H9 (cell line): Measurements from ENCODE around the gene VSTM4. TPM values are rescaled to one million over a fixed set of nuclear protein-coding genes. Genes with fewer than 3 reads are reported as not detected.

Experiments
- DNase-seq: peaks from one replicate; pipeline ENCODE4 v3.0.0-alpha.2; 2017
- H2AFZ ChIP-seq: one replicate; pipeline ENCODE4 v1.6.1; 2013; ENCODE audit warnings: mild to moderate bottlenecking, low read length, control low read depth, moderate library complexity
- H2AK5ac ChIP-seq: 2 replicates; pipeline ENCODE4 v1.6.1; 2013; ENCODE audit warnings: low read length, control low read depth, mixed read lengths; ENCODE audit not compliant: insufficient read length
- H2BK120ac ChIP-seq: one replicate; pipeline ENCODE4 v1.6.1; 2013; ENCODE audit warnings: low read depth, mild to moderate bottlenecking, low read length, control low read depth, inconsistent platforms; ENCODE audit not compliant: poor library complexity, severe bottlenecking
- H2BK12ac ChIP-seq: 2 replicates; pipeline ENCODE4 v1.6.1; 2013; ENCODE audit warnings: low read length, control low read depth, mixed read lengths, low read depth; ENCODE audit not compliant: insufficient read length
- H2BK15ac ChIP-seq: 2 replicates; pipeline ENCODE4 v1.6.1; 2013; ENCODE audit warnings: low read depth, low read length, control low read depth
- H2BK20ac ChIP-seq: one replicate; pipeline ENCODE4 v1.6.1; 2013; ENCODE audit warnings: low read depth, mild to moderate bottlenecking, low read length, control low read depth, inconsistent platforms; ENCODE audit not compliant: poor library complexity, severe bottlenecking
- H2BK5ac ChIP-seq: 2 replicates; pipeline ENCODE4 v1.6.1; 2013; ENCODE audit warnings: low read length, control low read depth, mixed read lengths; ENCODE audit not compliant: insufficient read length
- H3K14ac ChIP-seq: 2 replicates; pipeline ENCODE4 v1.6.1; 2013; ENCODE audit warnings: low read length, control low read depth; ENCODE audit not compliant: insufficient read depth
- H3K18ac ChIP-seq: 2 replicates; pipeline ENCODE4 v1.6.1; 2013; ENCODE audit warnings: low read depth, mild to moderate bottlenecking, mixed read lengths, low read length, control low read depth; ENCODE audit not compliant: insufficient read length
- H3K23ac ChIP-seq: 2 replicates; pipeline ENCODE4 v1.6.1; 2013; ENCODE audit warnings: low read length, control low read depth, mixed read lengths, low read depth; ENCODE audit not compliant: insufficient read length
- H3K23me2 ChIP-seq: 2 replicates; pipeline ENCODE4 v1.6.1; 2013; ENCODE audit warnings: low read depth, mild to moderate bottlenecking, mixed read lengths, low read length, control low read depth; ENCODE audit not compliant: insufficient read length, poor library complexity, severe bottlenecking
- H3K27ac ChIP-seq: 2 replicates; pipeline ENCODE4 v1.5.1; 2013; ENCODE audit warnings: low read length, control low read depth, mixed read lengths, low read depth; ENCODE audit not compliant: insufficient read length
- H3K27me3 ChIP-seq: 2 replicates; pipeline ENCODE4 v1.6.1; 2013; ENCODE audit warnings: low read length, control low read depth, inconsistent platforms; ENCODE audit not compliant: insufficient read depth
- H3K4ac ChIP-seq: 2 replicates; pipeline ENCODE4 v1.6.1; 2013; ENCODE audit warnings: low read depth, mild to moderate bottlenecking, control low read depth, inconsistent platforms, low read length, moderate library complexity
- H3K4me1 ChIP-seq: 2 replicates; pipeline ENCODE4 v1.6.1; 2013; ENCODE audit warnings: low read length, control low read depth, inconsistent platforms; ENCODE audit not compliant: insufficient read depth
- H3K4me2 ChIP-seq: 2 replicates; pipeline ENCODE4 v1.6.1; 2013; ENCODE audit warnings: low read length, control low read depth, mixed read lengths; ENCODE audit not compliant: insufficient read length, insufficient read depth
- H3K56ac ChIP-seq: 2 replicates; pipeline ENCODE4 v1.6.1; 2013; ENCODE audit warnings: low read depth, mild to moderate bottlenecking, mixed read lengths, low read length, control low read depth; ENCODE audit not compliant: insufficient read length
- H3K79me1 ChIP-seq: 2 replicates; pipeline ENCODE4 v1.6.1; 2013; ENCODE audit warnings: low read depth, mild to moderate bottlenecking, moderate library complexity, low read length, control low read depth, inconsistent platforms; ENCODE audit not compliant: insufficient read depth, poor library complexity, severe bottlenecking
- H3K79me2 ChIP-seq: 2 replicates; pipeline ENCODE4 v1.6.1; 2013; ENCODE audit warnings: low read length, control low read depth, inconsistent platforms; ENCODE audit not compliant: insufficient read depth
- H3K9ac ChIP-seq: 2 replicates; pipeline ENCODE4 v1.6.1; 2013; ENCODE audit warnings: low read length, control low read depth, mixed read lengths; ENCODE audit not compliant: insufficient read length; ENCODE audit errors: extremely low read depth
- H3K9me3 ChIP-seq: one replicate; pipeline ENCODE4 v1.6.1; 2013; ENCODE audit warnings: low read depth, low read length, inconsistent platforms; ENCODE audit not compliant: control insufficient read depth
- H3T11ph ChIP-seq: one replicate; pipeline ENCODE4 v1.6.1; 2013; ENCODE audit warnings: mild to moderate bottlenecking, low read length, control low read depth, inconsistent platforms
- H4K20me1 ChIP-seq: one replicate; pipeline ENCODE4 v1.6.1; 2013; ENCODE audit not compliant: control insufficient read depth, insufficient read length, insufficient read depth
- H4K5ac ChIP-seq: 2 replicates; pipeline ENCODE4 v1.6.1; 2013; ENCODE audit warnings: low read depth, mild to moderate bottlenecking, mixed read lengths, low read length, control low read depth; ENCODE audit not compliant: insufficient read length
- H4K8ac ChIP-seq: replicated peaks from 2 replicates; pipeline ENCODE4 v1.6.1; 2013; ENCODE audit warnings: low read length, control low read depth, mixed read lengths, low read depth; ENCODE audit not compliant: insufficient read length
- H4K91ac ChIP-seq: 2 replicates; pipeline ENCODE4 v1.6.1; 2013; ENCODE audit warnings: low read depth, mild to moderate bottlenecking, moderate library complexity, mixed read lengths, low read length, control low read depth; ENCODE audit not compliant: insufficient read length
- H3K27ac Mint-ChIP-seq, 3 experiments: 2 replicates in 2 of 3; 3 replicates in 1 of 3; pipeline ENCODE4 v1.8.0; 2020 to 2021; ENCODE audit warnings: mixed read lengths in 3 of 3, mild to moderate bottlenecking in 1 of 3, moderate library complexity in 1 of 3
- H3K27me3 Mint-ChIP-seq: 2 replicates; pipeline ENCODE4 v1.8.0; 2021; ENCODE audit warnings: low read depth, mild to moderate bottlenecking, moderate library complexity, mixed read lengths
- H3K36me3 Mint-ChIP-seq, 3 experiments: 2 replicates in 2 of 3; 3 replicates in 1 of 3; pipeline ENCODE4 v1.8.0; 2020 to 2021; ENCODE audit warnings: low read depth in 3 of 3, mixed read lengths in 3 of 3; ENCODE audit not compliant: insufficient read depth in 1 of 3
- H3K4me1 Mint-ChIP-seq, 2 experiments: 2 replicates each; pipeline ENCODE4 v1.8.0; 2020; ENCODE audit warnings: mixed read lengths in 2 of 2
- H3K4me3 Mint-ChIP-seq, 2 experiments: 2 replicates in 1 of 2; 3 replicates in 1 of 2; pipeline ENCODE4 v1.8.0; 2020 to 2021; ENCODE audit warnings: mild to moderate bottlenecking in 2 of 2, mixed read lengths in 2 of 2, moderate library complexity in 1 of 2
- H3K9me3 Mint-ChIP-seq, 2 experiments: 2 replicates in 1 of 2; 3 replicates in 1 of 2; pipeline ENCODE4 v1.8.0; 2020; ENCODE audit warnings: mild to moderate bottlenecking in 2 of 2, mixed read lengths in 2 of 2, moderate library complexity in 1 of 2
- total RNA-seq: library from RNA; stranded (reverse); gene quantifications from 2 replicates; pipeline ENCODE4 v1.2.1, GENCODE V29; 2021
- TF ChIP-seq, protein P1 (sequence below): fragments of 200-600 bp; sonication (generic); conservative IDR thresholded peaks from 3 replicates; pipeline ENCODE4 v1.8.0; 2021; ENCODE audit warnings: antibody characterized with exemption, mild to moderate bottlenecking

VSTM4 gene
- total RNA-seq, 1 experiment from 2014 or later: 0.44 TPM

DNA sequence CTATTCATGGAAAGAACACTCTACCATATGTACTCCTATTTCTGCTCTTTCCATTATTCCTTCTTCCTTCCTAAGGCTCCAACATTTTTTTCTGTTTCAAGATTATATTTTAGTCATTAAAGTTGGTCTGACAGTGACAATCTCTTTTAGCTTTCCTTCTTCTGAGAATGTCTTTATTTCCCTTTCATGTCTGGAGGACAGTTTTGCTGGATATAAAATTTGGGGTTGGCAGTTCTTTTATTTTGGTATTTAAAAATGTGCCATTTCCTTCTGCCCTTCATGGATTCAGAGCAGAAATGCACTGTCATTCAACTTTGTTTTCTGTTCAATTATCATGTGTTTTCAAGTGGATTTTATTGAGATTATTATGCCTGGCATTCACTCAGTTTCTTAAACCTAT is 53.1 kb downstream of the VSTM4 start:
- peaks cover 5 to 18% (median 8%) of the 10 kb centered on the region in 3 experiments; a peak in 6 of 7 replicates for H3K36me3 Mint-ChIP-seq
- H3K27me3 Mint-ChIP-seq: peaks cover 3% of the 10 kb centered on the region
- no peak overlapping the region for H3K9ac ChIP-seq
- no peak overlapping the region for H3K14ac ChIP-seq
- H2AFZ ChIP-seq: no peak overlapping the region
- no peaks in the 10 kb centered on the region for H3K79me1 ChIP-seq
- no peaks in the 10 kb centered on the region for H3K23me2 ChIP-seq
- peaks cover 15 to 34% of the 10 kb centered on the region in 2 experiments for H3K9me3 Mint-ChIP-seq
- no peak overlapping the region for H3K4me3 Mint-ChIP-seq
- no peak overlapping the region for H2AK5ac ChIP-seq
- no peaks in the 10 kb centered on the region for H3K27me3 ChIP-seq
- H3K18ac ChIP-seq: no peak overlapping the region
- no peaks in the 10 kb centered on the region for H4K20me1 ChIP-seq
- no peak for DNase-seq
- no peaks in the 10 kb centered on the region for H3K9me3 ChIP-seq
- H3K4me1 ChIP-seq: no peaks in the 10 kb centered on the region
- H3K4ac ChIP-seq: no peak overlapping the region
- H4K8ac ChIP-seq: no peak overlapping the region
- no peak overlapping the region for H2BK5ac ChIP-seq
- H3K4me1 Mint-ChIP-seq: no peaks in the 10 kb centered on the region
- no peak overlapping the region for H3K27ac Mint-ChIP-seq
- H4K5ac ChIP-seq: no peak overlapping the region
- no peak overlapping the region for H3T11ph ChIP-seq
- H3K79me2 ChIP-seq: no peaks in the 10 kb centered on the region
- no peak overlapping the region for H2BK120ac ChIP-seq
- no peak overlapping the region for H3K23ac ChIP-seq
- TF ChIP-seq, protein P1, sequence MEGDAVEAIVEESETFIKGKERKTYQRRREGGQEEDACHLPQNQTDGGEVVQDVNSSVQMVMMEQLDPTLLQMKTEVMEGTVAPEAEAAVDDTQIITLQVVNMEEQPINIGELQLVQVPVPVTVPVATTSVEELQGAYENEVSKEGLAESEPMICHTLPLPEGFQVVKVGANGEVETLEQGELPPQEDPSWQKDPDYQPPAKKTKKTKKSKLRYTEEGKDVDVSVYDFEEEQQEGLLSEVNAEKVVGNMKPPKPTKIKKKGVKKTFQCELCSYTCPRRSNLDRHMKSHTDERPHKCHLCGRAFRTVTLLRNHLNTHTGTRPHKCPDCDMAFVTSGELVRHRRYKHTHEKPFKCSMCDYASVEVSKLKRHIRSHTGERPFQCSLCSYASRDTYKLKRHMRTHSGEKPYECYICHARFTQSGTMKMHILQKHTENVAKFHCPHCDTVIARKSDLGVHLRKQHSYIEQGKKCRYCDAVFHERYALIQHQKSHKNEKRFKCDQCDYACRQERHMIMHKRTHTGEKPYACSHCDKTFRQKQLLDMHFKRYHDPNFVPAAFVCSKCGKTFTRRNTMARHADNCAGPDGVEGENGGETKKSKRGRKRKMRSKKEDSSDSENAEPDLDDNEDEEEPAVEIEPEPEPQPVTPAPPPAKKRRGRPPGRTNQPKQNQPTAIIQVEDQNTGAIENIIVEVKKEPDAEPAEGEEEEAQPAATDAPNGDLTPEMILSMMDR: no peak
- no peak overlapping the region for H3K4me2 ChIP-seq
- no peak overlapping the region for H3K56ac ChIP-seq
- H3K27ac ChIP-seq: no peak overlapping the region
- H2BK20ac ChIP-seq: no peak overlapping the region
- H4K91ac ChIP-seq: no peak overlapping the region
- H2BK12ac ChIP-seq: no peak overlapping the region
- no peak overlapping the region for H2BK15ac ChIP-seq
